ELF-1 (cell line): Measurements from ENCODE around the gene VAPB.
A peak's percentile ranks its signal among the peaks of the same experiment; 100 is the strongest.

Experiments used
- DNase-seq: peaks from one replicate; pipeline ENCODE4 v3.0.0-alpha.2; 2016; ENCODE audit warnings: low read depth, low spot score

The VAPB gene

DNA sequence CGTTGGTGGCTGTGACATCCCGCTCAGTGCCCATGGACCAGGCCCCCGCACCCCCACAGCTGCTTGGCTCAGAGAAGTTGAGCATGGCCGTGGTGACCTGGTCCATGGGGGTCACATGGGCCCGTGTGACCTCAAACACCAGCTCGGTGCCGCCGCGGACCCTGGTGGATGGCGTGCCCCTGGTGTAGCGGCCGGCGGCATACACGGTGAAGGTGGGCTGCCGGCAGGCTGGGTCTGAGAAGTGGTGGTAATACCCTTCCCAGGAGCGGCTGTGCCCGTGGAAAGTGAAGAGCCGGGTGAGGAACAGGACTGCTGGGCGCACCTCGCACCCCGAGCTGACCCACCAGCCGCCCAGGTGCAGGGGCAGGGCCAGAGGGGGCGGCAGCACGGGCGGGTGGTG lies 72.1 kb downstream of the VAPB start:
- no peak for DNase-seq

DNA sequence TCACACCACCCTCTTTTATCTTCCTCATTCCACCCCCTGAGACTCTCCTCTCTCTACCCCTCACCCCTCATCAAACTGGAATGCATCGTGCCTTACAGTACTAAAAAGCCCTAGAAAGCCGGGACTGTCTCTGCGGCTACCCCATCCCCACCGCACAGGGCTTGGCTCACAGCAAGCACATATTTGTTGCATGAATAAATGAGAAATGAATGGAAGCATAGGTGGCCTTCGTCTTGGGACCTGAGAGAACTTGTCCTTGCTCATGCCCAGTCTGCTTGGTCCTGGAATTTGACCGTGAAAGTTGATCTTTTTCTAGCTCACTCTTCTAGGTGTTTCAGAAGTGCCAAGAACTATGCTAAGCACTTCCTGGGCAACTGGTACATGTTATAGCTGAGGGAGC lies 72.9 kb downstream of the VAPB start:
- no peak for DNase-seq

DNA sequence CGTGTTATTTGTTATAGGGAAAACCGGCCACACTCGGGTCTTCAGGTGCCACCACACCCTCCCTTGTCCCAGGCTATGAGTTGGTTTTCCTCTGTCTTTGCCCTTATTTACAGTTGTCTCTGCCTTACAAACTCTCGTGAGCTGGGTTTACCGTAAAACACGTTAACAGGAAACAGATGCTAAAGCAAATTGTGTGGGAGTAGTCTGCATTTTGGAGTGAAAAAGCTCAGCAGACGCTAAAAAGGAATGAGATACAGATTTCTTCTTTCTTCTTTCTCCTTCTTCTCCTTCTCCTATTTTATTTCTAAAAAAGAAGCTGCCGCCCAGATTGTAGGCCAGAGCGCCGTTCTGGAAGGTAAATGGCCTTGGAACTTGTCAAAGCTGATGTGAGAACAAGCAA lies 74.2 kb downstream of the VAPB start:
- no peak for DNase-seq

DNA sequence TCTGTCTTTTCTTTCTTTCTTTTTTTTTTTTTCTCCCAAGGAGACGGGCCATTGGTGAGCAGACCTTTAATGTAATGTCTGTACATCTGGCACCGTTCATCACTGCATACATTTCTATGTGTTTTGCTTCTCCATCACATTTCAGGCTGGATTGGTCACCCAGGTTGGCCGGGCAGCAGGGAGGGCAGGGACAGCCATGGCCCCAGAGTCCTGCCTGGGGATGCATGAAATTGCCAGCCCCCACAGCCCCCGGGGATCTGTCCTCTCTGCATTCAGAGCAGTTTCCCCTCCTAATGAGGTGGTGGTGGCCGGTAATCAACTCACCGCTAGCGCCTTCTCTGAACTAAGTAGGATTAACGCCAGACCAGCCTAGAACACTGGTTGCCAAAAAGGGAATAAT lies 75.8 kb downstream of the VAPB start:
- DNase-seq, result no peak

DNA sequence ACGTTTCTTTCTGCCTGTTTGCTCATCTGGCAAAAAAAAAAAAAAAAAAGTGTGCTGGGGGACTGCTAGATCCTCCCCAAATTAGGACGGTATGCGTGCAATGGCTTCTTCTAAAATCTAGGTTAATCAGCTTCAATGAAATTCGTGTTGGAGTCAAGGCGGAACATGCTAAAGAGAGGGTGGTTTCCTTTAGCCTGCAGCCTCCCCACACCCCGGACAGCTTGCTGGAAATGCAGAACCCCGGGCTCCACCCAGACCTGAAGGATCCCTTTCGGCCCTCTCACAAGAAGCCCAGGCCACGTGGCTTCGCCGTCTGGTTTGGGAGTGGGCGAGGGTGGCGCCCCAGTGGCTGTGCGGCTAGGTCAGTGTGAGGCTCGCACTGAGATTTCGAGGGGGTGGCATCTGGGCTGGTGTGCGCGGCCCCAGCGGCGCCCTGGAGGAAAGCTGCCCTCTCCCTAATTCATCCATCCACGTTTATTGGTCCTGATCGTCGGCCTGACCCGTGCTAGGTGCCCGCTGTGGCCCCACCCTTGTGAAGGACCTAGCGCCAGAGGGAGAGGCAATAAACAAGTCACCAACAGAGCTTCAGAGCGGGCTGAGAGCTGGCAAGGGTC lies 77.2 kb downstream of the VAPB start:
- DNase-seq, result no peak

DNA sequence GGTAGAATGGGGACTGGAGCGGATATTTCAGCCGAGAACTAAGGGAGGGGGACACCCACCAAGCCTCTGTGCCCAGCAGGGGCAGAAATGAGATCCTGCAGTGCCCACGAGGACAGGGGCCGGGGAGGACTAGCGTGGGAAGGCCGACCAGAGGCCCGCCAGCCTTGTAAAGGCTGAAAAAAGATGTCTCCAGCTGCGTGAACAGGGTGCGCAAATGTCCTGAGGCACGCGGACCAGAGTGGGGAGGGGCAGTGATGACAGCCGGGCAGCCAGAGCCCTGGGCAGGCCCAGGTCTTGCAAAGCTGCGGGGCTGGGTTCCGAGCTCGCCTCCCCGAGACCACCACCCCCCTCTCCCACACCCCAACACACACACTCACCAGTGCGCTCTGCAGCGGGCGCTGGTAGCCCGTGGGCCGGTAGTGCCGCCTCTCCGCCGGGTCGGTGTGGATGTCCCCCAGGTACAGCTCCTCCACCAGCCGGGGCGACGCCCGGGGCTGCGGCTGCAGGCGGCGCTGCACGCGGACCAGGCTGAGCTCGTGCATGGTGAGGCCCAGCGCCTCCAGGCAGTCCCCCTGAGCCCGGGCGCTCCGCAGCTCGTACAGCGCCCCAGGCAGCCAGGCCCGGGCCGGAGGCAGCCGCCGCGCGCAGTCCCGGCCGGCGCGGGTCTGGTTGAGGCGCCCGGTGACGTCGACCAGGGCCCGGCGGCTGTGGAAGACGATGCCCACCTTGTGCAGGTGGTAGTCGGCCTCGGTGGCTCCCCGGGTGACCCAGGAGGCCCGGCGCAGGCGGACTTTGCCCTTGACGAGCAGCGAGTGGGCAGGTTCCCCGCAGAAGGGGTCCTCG lies 77.9 kb downstream of the VAPB start:
- peak; percentile 44 for DNase-seq

DNA sequence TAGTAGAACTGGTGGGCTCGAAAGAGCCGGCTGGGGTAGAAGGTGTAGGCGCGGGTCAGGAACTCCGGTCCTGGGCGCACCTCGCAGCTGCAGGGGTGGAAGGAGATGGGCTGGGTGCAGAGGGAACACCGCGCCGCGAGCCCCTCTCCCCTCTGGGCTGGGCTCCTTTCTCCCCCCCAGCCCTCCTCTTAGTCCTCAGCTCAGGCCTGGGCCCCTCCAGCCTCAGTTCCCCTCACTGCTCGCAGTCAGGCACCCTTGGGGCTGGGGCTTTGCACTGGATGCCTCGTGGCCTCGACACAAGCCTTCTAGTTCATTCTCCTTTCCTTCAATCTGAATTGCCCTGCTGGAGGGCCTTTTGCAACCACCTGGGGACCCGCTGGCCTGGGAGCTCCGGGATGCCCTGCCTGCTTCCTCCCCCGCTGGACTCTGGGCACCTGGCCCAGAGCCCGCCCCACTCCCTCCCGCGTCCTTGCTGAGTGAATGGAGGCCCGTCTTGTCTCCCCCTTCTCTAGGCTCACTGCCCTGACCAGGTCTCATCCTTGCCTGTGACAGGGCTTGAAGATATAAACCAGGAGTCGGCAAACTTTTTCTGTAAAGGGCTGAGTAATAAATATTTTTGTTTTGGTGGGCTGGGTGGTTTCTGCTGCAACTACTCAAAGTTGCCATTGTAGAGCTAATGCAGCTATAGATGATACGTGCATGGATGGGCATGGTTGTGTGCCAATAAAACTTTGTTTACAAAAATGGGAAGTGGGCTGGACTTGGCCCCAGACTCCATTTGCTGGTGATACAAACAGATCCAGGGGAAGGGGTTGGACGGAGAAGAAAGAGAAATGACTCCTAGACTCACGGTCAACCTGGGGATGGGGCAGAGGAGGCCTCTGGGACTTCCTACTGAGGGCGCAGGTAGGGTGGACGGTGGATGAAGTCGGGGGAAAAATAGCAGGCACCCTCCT lies 78.8 kb downstream of the VAPB start:
- no peak for DNase-seq

DNA sequence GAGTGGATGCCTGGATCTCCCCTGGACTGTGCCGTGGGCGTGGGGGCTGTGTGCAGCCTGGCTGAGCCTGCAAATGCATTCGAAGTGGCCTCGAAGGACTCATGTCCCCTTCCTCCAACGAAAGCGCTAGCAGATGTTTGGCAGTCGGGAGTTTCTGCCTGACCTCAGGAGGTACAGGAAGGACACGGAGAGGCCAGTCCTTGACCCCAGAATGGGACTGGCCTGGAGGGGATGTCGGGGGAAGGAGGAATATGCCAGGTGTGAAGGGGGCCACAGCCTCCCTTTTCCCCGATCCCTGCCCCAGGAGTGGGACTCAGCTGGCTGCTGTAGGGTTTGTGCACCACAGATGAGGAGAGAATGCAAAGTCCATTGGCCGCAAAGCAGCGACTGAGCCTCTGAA lies 80.6 kb downstream of the VAPB start:
- no peak for DNase-seq

DNA sequence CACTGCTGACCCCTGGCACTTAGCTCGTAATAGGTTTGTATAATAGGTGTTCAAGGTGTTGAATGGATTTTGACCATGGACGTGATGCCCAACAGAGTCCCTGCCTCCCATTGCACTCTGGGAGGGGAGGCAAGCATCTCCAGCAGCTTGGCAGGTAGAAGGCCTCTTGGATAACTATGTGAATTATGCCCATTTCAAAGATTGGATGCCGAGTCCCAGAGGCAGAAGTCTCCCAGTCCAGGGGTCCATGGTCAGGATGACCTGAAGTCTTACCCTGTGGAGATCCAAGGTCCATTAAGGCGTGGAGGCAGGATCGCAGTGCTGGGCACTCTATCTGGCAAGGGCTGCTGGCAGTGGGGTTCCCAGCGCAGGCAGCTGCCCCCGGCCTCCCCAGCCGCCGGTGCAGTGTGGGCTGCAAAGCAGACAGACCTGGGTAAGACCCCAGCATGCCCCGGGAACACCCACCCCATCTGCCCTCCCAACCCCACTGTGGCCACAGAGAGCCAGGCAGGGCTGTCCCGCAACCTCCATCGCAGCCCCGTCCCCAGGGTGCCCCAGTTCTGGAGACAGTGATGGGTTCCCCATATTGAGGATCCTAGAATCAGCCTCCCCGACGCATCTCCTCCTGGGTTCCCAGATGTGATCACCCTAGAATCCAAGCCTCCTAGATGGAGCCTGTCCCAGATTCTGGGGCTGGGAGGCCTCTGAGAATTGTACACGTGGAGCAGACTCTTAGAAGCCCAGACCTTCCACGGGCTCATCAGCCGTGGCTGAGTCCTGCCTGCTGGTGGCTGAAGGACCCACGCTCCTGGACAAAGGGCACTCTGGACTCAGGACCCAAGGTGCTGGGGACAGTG lies 81.5 kb downstream of the VAPB start:
- no peak for DNase-seq

DNA sequence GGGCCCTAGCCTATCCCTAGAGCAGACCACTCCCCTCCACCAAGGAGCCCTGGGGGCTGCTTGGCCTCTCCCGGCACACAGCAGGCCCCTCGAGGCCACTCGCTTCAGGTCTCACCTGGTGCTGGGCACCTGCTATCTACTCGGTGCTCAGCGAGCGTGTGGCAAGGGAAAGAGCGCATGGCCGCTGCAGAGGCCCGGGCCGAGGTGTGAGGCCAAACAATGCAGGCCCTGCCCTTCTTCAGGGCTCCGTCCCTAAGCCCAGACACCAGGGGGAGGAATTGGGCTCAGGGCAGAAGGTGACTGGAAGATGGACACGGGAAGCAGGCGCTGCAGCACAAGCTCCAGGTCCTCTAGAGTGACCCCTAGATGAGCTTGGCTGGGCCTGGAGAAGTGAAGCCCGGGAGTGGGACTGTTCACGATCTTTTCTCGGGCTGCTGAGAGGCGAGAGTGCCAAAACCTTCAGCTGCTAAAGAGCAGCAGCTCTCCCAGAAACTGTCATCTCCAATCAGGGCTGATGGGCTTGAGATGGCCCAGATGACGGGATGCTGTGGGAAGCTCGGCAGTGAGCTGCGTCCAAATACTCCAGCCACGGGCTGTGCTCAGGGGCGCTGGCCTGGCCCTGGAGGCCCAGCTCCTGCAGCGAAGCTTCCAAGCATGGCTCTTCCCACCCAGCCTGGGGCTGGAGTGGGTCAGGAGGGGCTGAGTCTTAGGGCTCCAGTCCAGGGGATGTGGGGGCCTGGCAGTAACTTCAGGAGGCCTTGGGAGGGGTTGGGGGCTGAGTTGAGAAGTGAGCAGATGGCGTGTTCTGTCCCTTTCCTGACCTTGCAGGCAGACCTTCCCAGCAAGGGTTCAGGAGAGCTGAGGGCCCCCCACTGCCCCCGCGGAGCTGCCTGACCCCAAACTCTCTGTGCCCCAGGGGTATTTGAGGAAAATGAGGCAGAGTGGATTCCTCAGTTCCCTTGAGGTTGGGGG lies 82.5 kb downstream of the VAPB start:
- no peak for DNase-seq

DNA sequence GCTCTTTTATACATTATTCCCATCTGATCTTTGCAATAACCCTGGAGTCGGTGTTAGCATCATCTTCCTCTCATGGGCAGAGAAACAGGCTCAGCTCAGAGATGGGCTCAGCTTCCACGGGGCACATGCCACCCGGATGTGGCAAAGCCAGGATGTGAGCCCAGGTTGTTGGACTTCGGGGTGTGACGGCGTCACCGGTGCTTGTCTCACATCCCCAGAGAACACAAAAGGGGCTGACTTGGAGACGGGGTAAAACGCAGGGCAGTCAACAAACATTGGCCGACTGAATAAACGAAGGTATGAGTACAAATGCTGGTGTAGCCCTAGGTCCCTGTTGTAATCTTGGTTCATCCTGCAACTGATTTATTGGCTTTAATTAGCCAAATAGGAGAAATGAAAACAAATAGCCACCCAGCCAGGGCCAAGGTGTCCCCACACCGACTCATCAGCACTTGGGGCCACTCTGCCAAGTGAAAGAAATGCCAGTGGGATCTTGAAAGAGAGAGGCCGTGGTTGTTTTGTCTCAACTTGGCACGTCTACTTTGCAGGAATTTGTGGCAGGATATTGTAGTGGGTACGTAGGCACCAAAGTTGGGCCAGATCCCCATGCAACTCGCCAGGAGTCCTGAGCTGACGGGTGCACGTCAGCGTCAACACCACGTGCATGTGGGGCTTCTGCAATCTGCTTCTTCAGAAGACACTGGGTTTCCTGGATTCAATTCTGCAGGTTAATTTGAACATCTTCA lies 83.4 kb downstream of the VAPB start:
- no peak for DNase-seq

DNA sequence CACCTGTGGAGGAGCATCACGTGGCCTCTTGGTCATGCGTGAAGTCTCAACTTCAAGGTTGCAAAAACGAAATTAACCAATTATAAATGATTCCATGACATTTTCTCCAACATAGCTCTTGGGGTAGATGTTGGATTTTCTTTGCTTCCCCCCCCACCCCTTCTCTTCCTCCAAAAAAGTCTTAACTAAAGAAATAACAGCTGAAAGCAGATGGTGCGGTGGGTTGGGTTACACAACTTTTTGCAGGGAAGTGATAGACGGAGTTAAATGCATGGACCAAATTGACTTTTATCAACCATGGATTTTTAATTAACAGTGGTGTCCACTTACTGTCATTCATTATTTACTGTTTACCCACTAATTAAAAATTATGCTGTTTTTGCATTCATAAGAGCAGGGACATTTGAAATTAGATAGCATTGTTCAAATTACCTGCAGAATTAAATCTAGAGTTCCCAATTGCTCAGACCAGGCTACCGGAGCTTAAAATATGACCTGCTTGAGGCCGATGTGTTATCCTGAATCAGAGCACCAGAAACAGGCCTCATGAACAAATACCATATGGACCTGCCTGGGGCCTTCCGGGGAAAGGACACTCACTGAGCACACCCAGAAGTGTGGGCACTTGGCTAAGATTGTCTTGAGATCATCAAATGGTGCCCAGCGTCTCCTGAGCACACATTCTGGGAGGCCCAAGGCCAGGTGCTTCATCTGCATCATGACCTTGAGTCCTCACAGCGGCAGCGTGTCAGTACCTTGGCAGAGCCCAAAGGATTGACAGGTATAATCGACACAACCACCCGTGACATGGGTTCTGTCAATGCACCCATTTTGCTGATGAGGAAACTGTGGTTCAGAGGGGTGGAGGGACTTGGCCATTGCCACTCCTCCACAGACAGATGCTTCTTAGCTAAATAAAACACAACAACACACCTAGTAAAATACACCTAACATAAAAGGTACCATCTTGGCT lies 84.7 kb downstream of the VAPB start:
- DNase-seq, result no peak

DNA sequence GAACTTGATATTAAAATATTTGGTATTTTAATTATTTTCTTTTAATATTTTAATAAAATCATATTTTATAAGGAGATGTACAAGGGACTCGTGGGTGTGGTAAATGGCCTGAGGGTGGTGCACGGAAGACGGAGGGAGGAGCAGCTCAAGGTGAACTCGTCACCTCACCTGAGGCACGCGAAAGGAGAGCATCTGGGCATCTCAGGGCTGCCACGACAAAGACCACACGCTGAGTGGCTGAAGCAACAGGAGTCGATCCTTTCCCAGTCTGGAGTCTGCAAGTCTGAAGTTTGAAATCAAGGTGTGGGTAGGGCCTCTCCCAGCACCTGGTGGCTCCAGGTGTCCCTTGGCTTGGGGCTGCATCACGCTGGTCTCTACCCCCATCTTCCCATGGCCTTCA lies 86.4 kb downstream of the VAPB start:
- DNase-seq, result no peak

DNA sequence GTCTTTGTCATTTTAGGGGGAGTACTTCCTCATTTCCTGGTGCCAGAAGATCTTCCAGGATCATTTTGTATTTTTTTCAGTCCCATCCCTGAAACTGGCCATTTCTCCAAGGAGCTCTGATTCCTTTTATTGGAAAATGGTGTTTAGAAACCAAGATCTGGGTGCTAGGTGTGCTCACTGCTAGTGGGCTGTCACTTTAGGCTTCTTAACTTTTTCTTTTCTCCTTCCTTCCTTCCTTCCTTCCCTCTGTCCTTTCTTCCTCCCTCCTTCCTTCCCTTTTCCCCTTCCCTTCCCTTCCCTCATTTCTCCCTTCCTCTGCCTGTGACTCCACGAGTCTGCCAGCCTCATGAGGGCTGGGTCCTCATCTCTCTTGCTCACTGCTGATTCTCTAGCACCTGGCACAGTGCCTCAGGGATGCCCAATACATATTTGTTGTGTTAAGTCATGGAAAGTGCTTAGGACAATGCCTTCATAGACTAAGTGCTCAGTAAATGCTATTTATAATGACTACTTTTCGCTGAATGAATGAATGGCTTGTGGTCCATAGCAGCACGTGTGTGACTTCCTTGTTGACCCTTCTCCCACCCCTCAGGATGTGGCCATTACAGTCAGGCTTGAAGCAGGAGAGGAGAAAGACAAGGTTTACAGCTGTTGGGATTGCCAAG lies 89.2 kb downstream of the VAPB start:
- DNase-seq, result no peak

DNA sequence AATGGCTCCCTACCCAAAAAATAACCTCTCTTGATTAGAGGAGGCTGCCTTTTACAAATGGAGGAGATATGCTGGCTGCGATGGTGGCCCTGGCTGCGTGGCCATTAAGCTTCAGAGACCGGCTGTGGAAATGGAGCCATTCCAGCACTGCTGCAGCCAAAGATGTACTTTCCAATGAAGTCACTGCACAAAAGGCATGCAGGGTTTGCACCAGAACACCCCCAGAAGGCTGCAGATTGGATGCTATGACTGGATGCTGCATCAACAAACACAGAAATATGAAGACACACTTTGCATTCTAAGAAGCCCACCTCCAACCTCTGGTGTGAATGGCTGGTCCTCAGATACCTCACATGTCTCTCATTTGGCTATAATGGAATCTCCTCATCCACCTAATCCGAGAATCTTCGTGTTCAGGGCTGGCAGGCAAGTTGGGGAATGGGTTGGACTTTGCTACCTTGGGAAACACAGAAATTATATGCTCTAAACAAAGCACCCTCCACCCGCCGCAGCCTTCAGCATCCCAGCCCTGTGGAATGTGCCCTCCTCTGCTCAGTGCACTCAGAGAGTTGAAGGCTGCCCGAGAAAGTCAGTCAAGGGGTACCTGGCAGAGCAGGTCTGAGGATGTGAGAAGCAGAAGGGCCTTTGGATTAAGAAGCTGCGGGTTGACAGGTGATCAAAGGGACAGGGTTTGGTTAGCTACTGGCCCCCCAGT lies 90.9 kb downstream of the VAPB start:
- DNase-seq, result no peak

DNA sequence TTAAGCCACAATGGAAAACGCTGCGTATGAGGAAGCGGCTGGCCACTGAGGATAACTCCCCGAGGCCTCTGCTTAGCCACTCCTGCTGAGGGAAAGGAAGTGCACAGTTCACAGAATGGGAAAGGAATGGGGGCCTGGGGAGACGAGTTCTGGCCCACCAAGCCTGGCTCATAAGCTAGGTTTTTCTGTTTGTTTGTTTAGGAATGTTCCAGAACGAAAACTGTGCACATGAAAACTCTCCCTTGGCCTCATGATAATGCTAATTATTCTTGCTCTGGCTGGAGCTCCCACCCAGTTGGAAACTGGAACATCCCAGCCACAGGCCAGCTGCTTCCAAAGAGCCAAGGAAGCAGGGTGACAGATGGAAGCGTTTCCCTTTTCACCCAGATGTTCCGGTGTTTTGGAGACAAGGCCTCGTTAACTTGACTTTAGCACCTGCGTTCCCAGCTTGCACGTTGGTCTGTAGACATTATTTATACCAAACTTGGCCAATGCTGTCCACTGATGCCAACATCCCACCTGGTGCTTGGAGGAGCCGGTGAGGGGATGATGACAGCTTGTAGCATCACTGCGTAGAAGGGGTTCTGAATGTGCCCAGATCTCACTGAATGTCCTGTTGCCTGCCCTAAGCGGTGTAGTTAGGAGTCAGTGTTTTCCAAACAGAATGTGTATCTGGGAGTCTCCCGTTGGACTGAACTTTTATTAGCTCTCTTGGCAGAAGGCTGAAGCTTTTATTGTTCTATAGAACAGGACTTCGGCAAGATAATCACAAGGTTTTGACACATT lies 91.7 kb downstream of the VAPB start:
- DNase-seq, result no peak
